ENCODE measurements around the gene SHC3.

GRCh38 chr9:88973281-88974045 is 205.2 kb downstream of the SHC3 start:
- TF ChIP-seq EP300 (IDR thresholded peaks at IDR 0.05; ENCODE audit: borderline replicate concordance): no peak
- TF ChIP-seq TEAD4 (IDR thresholded peaks at IDR 0.05): no peak
- no peak for TF ChIP-seq NFIC (IDR thresholded peaks at IDR 0.05)
- no peak for TF ChIP-seq TAF1 (IDR thresholded peaks at IDR 0.05; ENCODE audit: low read depth)
- no peak for TF ChIP-seq RAD21 (IDR thresholded peaks at IDR 0.05; ENCODE audit: low read depth)
- TF ChIP-seq EGR1 (IDR thresholded peaks at IDR 0.05): no peak
- TF ChIP-seq, protein P1, sequence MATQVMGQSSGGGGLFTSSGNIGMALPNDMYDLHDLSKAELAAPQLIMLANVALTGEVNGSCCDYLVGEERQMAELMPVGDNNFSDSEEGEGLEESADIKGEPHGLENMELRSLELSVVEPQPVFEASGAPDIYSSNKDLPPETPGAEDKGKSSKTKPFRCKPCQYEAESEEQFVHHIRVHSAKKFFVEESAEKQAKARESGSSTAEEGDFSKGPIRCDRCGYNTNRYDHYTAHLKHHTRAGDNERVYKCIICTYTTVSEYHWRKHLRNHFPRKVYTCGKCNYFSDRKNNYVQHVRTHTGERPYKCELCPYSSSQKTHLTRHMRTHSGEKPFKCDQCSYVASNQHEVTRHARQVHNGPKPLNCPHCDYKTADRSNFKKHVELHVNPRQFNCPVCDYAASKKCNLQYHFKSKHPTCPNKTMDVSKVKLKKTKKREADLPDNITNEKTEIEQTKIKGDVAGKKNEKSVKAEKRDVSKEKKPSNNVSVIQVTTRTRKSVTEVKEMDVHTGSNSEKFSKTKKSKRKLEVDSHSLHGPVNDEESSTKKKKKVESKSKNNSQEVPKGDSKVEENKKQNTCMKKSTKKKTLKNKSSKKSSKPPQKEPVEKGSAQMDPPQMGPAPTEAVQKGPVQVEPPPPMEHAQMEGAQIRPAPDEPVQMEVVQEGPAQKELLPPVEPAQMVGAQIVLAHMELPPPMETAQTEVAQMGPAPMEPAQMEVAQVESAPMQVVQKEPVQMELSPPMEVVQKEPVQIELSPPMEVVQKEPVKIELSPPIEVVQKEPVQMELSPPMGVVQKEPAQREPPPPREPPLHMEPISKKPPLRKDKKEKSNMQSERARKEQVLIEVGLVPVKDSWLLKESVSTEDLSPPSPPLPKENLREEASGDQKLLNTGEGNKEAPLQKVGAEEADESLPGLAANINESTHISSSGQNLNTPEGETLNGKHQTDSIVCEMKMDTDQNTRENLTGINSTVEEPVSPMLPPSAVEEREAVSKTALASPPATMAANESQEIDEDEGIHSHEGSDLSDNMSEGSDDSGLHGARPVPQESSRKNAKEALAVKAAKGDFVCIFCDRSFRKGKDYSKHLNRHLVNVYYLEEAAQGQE (IDR thresholded peaks at IDR 0.05; ENCODE audit: low read depth): no peak
- TF ChIP-seq, protein P2, sequence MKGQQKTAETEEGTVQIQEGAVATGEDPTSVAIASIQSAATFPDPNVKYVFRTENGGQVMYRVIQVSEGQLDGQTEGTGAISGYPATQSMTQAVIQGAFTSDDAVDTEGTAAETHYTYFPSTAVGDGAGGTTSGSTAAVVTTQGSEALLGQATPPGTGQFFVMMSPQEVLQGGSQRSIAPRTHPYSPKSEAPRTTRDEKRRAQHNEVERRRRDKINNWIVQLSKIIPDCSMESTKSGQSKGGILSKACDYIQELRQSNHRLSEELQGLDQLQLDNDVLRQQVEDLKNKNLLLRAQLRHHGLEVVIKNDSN (IDR thresholded peaks at IDR 0.05): no peak
- no peak for TF ChIP-seq CREB1 (IDR thresholded peaks at IDR 0.05; ENCODE audit: low read depth)
- no peak for TF ChIP-seq YY1 (IDR thresholded peaks at IDR 0.05; ENCODE audit: low read depth)
- TF ChIP-seq, protein P3, sequence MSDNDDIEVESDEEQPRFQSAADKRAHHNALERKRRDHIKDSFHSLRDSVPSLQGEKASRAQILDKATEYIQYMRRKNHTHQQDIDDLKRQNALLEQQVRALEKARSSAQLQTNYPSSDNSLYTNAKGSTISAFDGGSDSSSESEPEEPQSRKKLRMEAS (IDR thresholded peaks at IDR 0.05): no peak
- no peak for TF ChIP-seq CEBPB (IDR thresholded peaks at IDR 0.05)
- no peak for TF ChIP-seq TCF12 (IDR thresholded peaks at IDR 0.05; ENCODE audit: low read depth)
- TF ChIP-seq ZBTB7A (IDR thresholded peaks at IDR 0.05; ENCODE audit: low read depth): no peak

Measured in Ishikawa (cell line).